GM20000 (cell line): ENCODE data around the gene NGDN.

Experiments used
- DNase-seq: peaks from one replicate; pipeline ENCODE4 v3.0.0; 2012; ENCODE audit warnings: low spot score
- TF ChIP-seq, protein P1 (sequence below): IDR thresholded peaks from 2 replicates; pipeline ENCODE4 v1.5.1; 2012; ENCODE audit warnings: mild to moderate bottlenecking, control low read depth; ENCODE audit errors: extremely low read depth, missing control alignments

NGDN gene

DNA sequence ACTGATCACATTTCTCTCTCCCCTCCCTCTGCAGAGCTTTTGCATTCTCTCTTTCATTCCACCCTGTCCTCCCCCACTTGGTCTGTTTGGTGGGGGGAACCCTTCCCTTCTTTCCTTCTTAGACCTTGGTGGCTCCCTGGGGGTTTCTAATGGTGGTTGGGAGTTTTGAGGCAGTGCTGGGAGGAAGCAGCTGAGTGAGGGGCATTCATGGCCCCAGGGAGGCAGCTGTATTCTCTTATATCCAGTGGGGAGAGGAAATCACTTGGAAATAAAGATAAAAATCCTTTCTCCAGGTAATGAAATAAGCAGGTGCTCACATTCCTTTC lies 13.3 kb downstream of the NGDN start:
- DNase-seq, result no peak

DNA sequence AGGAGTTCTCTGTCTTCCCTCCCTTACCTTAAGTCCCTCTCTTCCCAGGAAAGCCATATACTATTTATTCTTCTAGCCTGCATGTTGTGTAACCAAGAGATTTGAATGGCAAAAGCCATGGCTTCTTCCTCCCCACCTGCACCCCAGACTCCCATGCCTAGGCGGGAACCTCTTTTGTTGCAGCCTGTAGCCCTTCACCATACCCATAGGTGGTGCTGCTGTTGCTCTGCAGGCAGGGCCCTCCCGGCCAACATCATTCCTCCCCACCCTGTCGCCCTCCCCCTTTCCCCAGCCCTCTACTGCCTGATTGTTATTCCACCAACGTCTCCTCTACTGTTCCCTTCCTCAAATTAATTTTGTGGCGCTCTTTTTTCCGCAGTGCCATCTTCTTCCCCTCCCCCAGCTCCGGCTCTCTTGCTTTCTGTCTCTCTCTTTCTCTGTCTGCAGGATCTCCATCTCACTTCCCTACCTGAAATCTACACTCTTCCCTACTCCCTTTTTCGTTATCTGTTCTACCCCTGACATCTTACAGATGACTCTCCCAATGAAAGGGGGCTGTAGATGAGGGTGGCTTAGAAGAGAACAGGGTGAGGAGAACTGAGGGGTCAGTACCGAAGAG lies 13.8 kb downstream of the NGDN start:
- peak; percentile 34 for DNase-seq
- TF ChIP-seq, protein P1, sequence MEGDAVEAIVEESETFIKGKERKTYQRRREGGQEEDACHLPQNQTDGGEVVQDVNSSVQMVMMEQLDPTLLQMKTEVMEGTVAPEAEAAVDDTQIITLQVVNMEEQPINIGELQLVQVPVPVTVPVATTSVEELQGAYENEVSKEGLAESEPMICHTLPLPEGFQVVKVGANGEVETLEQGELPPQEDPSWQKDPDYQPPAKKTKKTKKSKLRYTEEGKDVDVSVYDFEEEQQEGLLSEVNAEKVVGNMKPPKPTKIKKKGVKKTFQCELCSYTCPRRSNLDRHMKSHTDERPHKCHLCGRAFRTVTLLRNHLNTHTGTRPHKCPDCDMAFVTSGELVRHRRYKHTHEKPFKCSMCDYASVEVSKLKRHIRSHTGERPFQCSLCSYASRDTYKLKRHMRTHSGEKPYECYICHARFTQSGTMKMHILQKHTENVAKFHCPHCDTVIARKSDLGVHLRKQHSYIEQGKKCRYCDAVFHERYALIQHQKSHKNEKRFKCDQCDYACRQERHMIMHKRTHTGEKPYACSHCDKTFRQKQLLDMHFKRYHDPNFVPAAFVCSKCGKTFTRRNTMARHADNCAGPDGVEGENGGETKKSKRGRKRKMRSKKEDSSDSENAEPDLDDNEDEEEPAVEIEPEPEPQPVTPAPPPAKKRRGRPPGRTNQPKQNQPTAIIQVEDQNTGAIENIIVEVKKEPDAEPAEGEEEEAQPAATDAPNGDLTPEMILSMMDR, result no peak

More for the DNA sequence above, 13.3 kb downstream of the NGDN start:
- TF ChIP-seq, protein P1, result no peak

DNA sequence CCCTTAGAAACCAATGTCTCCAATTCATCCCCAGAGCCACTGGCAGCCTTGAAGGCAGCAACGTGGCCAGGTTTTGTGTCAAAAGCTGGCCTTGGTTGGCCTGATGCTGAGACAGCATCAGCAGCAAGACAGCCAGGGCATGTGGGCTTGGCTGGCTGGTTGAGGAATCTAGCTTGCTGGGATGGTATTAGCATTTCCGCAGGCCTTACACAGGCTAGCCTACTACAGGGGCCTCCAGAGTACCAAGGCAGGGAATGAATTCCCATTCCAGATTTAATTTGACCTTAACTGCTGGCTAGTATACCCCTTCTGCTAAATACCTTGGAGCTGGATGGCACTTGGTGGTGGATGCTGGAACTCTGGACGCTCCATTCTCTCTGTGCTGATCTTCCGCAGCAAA lies 15.8 kb downstream of the NGDN start:
- TF ChIP-seq, protein P1, result no peak
- no peak for DNase-seq

GRCh38 chr14:23486036-23486435 lies 16.5 kb downstream of the NGDN start:
- DNase-seq, result no peak
- TF ChIP-seq, protein P1, result no peak

DNA sequence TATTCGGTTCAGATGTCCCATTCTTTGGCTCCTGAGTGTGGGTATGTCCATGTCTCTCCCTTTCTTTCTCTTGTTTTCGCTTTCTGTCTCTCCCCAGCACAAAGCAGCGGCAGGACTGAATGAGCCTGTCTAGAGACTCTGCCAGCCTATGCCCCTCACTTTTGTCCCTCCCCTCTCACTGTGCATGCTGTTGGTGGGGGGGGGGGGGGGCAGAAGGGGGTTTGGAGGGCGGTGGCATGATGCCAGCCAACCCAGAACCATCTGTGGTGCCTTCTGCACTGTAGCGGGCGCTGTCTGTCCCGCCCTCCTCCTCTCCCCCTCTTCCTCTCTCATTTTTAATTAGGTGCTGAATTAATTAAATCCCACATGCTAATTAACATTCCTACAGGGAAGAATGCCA lies 17.7 kb downstream of the NGDN start:
- DNase-seq, result no peak
- TF ChIP-seq, protein P1, result no peak

DNA sequence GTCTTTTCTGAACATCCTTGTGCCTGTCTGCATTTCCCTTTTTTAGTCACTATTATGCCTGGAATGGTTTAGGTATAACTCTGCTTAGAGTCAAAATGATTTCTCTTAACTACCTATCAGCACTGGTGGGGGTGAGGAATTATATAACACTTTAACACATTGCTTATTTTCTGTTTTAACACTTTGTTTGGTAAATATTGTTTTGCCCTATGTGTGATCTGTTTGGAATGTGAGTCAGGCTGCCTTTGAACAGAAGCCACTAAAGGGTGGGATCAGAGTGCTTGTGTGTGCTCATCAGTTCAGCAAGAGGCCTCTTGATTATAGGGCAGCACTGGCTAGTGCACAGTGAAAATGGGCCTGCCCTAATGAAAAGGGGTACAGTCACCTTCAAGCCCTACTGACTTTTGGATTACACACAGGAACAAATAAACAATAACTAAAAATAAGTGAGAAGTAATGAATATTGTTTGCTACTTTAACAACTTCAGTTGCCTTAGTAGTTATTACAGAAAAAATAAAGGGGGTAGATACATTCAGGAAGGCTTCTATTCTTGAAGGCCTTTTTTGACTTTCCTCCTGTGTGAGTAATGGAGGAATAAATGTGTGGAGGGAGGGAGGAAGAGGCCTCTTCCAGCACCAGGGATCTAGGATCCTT lies 23.2 kb downstream of the NGDN start:
- no peak for DNase-seq
- TF ChIP-seq, protein P1, result no peak

- no peak for DNase-seq
- TF ChIP-seq, protein P1, result no peak
Measured at GRCh38 chr14:23494223-23494622, 24.7 kb downstream of the NGDN start.
